NCI-H187 treated with DMSO at 0.1 percent for 48 hours (cell line): Measurements from ENCODE around the gene ACHE.
"Not testable (repeated sequence)": the region's sequence is repeated elsewhere in the genome, so short reads cannot be mapped to it uniquely, and the experiment has no call there.

ENCODE experiments used
- DNase-seq: peaks from one replicate; lab custom pipeline; 2025; lab: John Stamatoyannopoulos, UW

ACHE gene

DNA sequence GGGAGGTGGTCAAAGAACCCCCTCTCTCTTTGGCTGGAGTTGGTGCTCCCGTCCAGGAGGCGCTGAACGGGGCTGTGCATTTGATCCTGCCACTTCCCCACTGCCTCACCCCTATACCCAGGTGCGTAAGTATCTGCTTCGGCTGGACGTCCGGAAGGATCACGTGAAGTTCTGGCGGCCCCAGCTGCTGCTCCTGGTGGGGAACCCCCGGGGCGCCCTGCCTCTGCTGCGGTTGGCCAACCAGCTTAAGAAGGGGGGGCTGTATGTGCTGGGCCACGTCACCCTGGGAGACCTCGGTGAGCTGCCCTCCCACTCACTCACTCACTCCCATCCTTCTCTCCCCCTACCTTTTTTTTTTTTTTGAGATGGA lies 34.1 kb downstream of the ACHE start:
- DNase-seq, result no peak

DNA sequence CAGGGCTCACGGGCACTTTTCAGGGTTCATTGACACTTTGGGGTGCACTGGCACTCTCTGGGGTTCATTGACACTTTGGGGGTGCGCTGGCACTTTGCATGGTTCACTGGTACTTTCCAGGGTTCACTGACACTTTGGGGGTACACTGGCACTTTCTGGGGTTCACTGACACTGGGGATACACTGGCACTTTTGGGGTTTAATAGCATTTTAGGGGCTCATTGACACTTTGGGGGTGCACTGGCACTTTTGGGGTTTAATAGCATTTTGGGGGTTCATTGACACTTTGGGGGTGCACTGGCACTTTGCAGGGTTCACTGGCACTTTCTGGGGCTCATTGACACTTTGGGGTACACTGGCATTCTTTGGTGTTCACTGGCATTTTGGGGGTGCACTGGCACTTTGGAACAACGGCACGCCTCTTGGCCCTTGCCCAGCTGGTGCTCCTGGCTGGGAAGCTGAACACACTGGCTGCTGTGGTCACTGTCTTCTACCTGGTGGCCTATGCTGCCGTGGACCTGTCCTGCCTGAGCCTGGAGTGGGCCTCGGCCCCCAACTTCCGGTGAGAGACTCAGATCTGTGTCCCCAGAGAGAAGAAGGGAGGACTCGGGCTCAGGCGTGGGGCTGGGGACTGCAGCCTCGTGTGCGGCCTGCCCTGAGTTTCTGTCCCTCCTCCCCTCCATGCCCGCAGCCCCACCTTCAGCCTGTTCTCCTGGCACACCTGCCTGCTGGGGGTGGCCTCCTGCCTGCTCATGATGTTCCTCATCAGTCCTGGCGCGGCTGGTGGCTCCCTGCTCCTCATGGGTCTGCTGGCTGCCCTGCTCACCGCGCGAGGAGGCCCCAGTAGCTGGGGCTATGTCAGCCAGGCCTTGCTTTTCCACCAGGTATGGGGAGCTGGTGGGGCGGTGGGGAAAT lies 34.7 kb downstream of the ACHE start:
- no peak for DNase-seq

DNA sequence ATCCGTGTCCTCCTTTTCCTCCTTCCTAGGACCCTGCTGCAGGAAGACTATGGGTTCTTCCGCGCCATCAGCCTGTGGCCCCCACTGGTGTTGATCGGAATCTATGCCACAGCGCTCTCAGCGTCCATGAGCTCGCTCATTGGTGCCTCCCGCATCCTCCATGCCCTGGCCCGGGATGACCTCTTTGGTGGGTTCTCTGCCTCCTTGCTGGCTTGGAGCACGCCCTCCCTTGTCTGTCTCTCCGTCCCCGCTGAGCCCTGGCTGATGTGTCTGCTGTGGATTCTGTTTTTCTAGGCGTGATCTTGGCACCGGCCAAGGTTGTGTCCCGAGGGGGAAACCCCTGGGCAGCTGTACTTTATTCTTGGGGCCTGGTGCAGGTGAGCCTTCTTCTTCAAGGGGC lies 35.8 kb downstream of the ACHE start:
- DNase-seq, result no peak

DNA sequence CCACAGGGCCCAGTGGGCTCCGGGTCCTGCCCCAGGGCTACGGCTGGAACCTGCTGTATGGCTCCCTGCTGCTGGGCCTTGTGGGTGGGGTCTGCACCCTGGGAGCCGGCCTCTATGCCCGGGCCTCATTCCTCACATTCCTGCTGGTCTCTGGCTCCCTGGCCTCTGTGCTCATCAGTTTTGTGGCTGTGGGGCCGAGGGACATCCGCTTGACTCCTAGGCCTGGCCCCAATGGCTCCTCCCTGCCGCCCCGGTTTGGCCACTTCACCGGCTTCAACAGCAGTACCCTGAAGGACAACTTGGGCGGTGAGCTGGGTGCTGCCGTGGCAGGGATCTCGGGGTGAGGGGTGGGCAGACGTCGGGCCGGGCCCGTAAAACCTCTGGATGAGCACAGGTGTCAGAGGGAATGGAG lies 38.8 kb downstream of the ACHE start:
- DNase-seq, result no peak

DNA sequence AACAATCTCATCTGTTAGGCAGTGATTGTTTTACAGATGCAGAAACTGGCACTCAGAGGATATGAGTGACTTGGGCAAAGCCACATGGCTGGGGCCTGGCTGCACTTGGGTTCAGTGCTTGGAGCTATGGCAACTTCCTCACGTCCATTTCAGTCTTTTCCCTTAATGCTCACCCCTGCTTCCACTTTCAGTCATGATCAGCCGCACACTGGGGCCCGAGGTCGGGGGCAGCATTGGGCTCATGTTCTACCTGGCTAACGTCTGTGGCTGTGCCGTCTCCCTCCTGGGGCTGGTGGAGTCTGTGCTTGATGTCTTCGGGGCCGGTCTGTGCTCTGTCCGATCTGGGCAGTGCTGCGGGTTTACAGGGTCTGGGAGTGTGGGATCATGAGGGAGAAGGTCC lies 40.2 kb downstream of the ACHE start:
- DNase-seq, result no peak

DNA sequence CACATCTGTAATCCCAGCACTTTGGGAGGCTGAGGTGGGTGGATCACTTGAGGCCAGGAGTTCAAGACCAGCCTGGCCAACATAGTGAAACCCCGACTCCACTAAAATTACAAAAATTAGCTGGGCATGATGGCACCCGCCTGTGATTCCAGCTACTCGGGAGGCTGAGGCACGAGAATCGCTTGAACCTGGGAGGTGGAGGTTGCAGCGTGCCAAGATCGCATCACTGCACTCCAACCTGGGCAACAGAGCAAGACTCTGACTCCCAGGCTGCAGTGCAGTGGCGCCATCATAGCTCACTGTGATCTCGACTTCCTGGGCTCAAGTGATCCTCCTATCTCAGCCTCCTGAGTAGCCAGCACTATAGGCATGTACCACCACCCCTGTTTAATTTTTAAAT lies 40.8 kb downstream of the ACHE start:
- not testable (repeated sequence) for DNase-seq

DNA sequence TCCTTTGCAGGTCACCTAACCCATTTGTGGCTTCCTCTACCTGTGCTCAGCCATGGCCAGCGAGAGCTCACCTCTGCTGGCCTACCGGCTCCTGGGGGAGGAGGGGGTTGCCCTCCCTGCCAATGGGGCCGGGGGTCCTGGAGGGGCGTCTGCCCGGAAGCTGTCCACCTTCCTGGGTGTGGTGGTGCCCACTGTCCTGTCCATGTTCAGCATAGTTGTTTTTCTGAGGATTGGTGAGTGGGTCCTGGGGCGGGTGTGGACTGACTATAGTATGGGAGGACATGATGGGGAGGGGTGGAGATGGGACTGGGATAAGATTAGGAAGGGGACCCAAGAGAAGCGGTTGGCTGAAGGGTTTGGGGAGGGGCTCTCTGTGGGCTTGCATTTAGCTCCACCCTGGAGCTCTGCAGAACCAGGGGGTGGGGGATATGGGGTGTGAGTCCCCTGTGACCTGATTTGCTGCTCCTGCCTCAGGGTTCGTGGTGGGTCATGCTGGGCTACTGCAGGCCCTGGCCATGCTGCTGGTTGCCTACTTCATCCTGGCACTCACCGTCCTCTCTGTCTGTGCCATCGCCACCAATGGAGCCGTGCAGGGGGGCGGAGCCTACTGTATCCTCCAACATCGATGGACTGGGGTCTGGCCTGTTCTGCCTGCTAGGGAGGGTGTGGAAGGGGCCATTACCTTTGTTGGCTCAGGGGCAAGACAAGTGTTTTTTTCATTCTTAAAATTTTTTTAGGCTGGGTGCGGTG lies 41.4 kb downstream of the ACHE start:
- DNase-seq, result no peak

DNA sequence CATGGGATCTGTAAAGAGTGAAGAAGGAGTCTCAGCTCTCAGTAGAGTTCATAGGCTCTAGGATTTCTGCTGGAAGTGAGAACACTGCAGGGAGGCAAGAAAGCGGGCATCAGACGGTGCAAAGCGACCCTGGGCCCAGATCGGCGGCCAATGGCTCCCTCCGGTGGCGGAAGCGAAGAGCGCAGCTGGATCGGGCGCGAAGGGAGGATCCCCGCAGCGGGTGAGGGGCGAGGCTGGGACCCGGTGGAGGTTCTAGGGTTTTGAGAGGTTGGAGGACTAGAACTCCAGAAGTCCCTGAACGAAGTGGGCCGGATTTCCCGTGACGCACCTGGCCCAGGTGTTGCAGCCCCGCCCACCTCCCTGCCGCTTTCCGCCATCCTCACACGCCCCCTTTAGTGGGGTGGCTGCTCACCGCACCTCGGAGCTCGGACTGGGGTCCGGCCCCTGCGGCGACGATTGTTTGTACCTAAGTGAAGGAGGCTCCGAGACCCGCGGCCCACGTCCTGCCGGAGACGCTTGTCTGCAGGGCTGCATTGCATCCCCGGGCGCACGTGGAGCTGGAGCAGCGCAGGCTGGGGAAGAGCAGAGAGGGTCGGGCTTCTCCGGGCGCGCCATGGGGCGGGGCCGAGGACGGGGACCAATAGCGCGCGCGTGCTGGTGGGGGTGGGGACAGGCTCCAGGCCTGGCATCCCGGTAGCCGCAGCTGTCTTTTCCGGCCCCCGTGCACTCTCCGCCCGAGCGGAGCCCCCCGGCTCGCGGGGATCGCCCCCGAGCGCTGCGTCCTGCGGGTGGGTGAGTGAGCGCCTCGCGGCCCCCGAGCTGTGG lies 43.4 kb downstream of the ACHE start, which contains the start of gene SLC12A9:
TSS of gene SLC12A9 (plus strand) at position 666 of the 825 bp plus-strand sequence. CDS start 1,485 bp downstream, outside the sequence.
- DNase-seq, result peak; percentile 54

DNA sequence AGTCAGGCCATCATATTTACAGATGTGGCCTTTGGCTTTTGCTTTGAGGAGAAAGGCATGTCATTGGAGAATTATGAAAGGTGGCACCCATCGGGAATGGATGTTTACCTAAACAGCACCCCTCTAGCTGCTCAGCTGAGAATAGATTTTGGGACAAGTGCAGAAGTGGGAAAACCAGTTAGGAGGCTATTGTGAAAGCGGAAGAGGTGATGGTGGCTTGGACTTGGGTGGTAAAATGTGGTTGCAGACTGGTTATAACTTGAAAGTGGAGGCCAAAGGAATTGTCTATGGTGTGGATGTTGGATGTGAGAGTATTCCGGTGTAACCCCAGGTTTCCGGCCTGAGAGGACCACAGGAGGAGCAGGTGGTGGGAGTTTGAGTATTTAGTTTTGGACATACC lies 48.3 kb downstream of the ACHE start:
- no peak for DNase-seq

DNA sequence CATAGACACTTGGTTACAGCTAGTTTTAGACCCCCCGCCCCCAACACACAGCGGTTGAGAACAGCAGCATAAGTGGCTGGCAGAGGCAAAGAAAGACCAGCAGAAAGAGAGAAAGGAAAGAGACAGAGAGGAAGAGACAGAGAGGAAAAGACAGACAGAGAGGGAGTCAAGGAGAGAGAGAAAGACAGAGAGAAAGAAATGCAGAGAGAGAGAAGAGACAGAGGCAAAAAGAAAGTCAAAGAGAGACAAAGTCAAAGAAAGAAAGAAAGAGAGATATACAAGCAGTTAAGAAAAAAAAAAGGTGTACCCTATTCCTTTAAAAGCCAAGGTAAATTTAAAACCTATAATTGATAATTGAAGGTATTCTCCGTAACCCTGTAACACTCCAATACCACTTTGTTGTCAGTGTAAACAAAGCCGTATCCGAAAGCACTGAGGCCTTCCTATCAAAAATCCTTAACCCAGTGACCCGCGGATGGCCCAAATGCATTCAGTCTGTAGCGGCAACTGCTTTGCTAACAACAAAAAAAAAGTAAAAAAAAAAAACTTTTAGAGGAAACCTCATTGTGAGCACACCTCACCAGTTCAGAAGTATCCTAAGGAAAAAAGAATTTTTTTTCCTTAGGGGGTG lies 55.1 kb downstream of the ACHE start:
- no peak for DNase-seq
